GM21423 (cell line): Measurements from ENCODE around the gene ARG2.
A peak's percentile ranks its signal among the peaks of the same experiment; 100 is the strongest.

Experiments used
- ATAC-seq: cut with Tn5 transposase; IDR thresholded peaks from one replicate; pipeline ENCODE4 v1.9.1; 2021; ENCODE audit warnings: mild to moderate bottlenecking, moderate library complexity; ENCODE audit not compliant: unreplicated experiment

ARG2 gene

GRCh38 chr14:67679006-67679405 is 59.3 kb downstream of the ARG2 start:
- no peak for ATAC-seq

GRCh38 chr14:67680121-67680602 is 60.4 kb downstream of the ARG2 start:
- peak; percentile 88 for ATAC-seq

GRCh38 chr14:67680941-67681340 is 61.2 kb downstream of the ARG2 start:
- ATAC-seq = no peak

- ATAC-seq = no peak
These were observed 64.1 kb downstream of the ARG2 start for GRCh38 chr14:67683842-67684241.

- ATAC-seq = no peak
These were observed 70.3 kb downstream of the ARG2 start for GRCh38 chr14:67690011-67690410.

GRCh38 chr14:67694791-67695393 is 75.2 kb downstream of the ARG2 start:
- ATAC-seq = peak; percentile 86

- peak; percentile 79 for ATAC-seq
These were observed 75.8 kb downstream of the ARG2 start, which contains the start of gene RDH11 for GRCh38 chr14:67695394-67695949. Gene RDH11 (minus strand): TSS chr14:67695764. CDS start chr14:67695703, 61 bp downstream.

- ATAC-seq = no peak
These were observed 77.3 kb downstream of the ARG2 start for GRCh38 chr14:67697006-67697405.

- no peak for ATAC-seq
These were observed 78.5 kb downstream of the ARG2 start for GRCh38 chr14:67698179-67698578.
